DND-41 (cell line): ENCODE results near the gene ABHD6.

Experiments
- ATAC-seq: fragments of 200-7000 bp; cut with Tn5 transposase; 3 replicates; pipeline ENCODE4 v1.9.1; 2021; ENCODE audit warnings: low read depth; ENCODE audit not compliant: insufficient read depth
- DNase-seq: peaks from one replicate; pipeline ENCODE4 v3.0.0-alpha.2; 2020
- H2AFZ ChIP-seq: 2 replicates; pipeline ENCODE4 v1.6.0; 2012; ENCODE audit warnings: low read depth, low read length
- H3K27ac ChIP-seq: 2 replicates; pipeline ENCODE4 v1.5.1; 2012; ENCODE audit warnings: low read length, inconsistent platforms
- H3K27me3 ChIP-seq: fragments of 200-600 bp; sonication (generic); 2 replicates; pipeline ENCODE4 v1.6.0; 2012; ENCODE audit warnings: low read length, mild to moderate bottlenecking, inconsistent platforms; ENCODE audit not compliant: insufficient read depth, poor library complexity
- H3K36me3 ChIP-seq: 2 replicates; pipeline ENCODE4 v1.5.1; 2012; ENCODE audit warnings: low read length, inconsistent platforms; ENCODE audit not compliant: insufficient read depth
- H3K4me1 ChIP-seq: 2 replicates; pipeline ENCODE4 v1.5.1; 2012; ENCODE audit warnings: mild to moderate bottlenecking, low read length; ENCODE audit not compliant: insufficient read depth
- H3K4me2 ChIP-seq: 2 replicates; pipeline ENCODE4 v1.6.0; 2012; ENCODE audit warnings: mild to moderate bottlenecking, moderate library complexity, low read length, inconsistent platforms; ENCODE audit not compliant: insufficient read depth
- H3K4me3 ChIP-seq, 2 experiments: fragments of 200-600 bp in 1 of 2; shearing (Covaris generic) in 1 of 2; 2 replicates each; pipeline ENCODE4 v1.5.1; 2012 to 2016; ENCODE audit warnings: inconsistent platforms in 2 of 2, low read length in 2 of 2, mild to moderate bottlenecking in 2 of 2, low read depth in 1 of 2, moderate library complexity in 1 of 2
- H3K79me2 ChIP-seq: 2 replicates; pipeline ENCODE4 v1.6.0; 2012; ENCODE audit warnings: low read length, inconsistent platforms; ENCODE audit not compliant: insufficient read depth
- H3K9ac ChIP-seq: 2 replicates; pipeline ENCODE4 v1.6.0; 2012; ENCODE audit warnings: low read depth, mild to moderate bottlenecking, inconsistent platforms, low read length, moderate library complexity
- H3K9me3 ChIP-seq: 2 replicates; pipeline ENCODE4 v1.5.1; 2012; ENCODE audit warnings: low read length, moderate library complexity, mild to moderate bottlenecking, inconsistent platforms; ENCODE audit not compliant: insufficient read depth, severe bottlenecking
- H4K20me1 ChIP-seq: 2 replicates; pipeline ENCODE4 v1.6.0; 2012; ENCODE audit warnings: low read length; ENCODE audit not compliant: insufficient read depth
- CTCF ChIP-seq: IDR thresholded peaks from 2 replicates; pipeline ENCODE4 v1.5.1; 2012; ENCODE audit warnings: borderline replicate concordance, low read length, moderate library complexity, mild to moderate bottlenecking; ENCODE audit not compliant: poor library complexity, severe bottlenecking; ENCODE audit errors: extremely low read depth
- EZH2 ChIP-seq: IDR thresholded peaks from 3 replicates; pipeline ENCODE4 v1.6.1; 2012; ENCODE audit warnings: borderline replicate concordance, low read depth, mild to moderate bottlenecking, moderate library complexity, low read length, inconsistent platforms; ENCODE audit not compliant: severe bottlenecking

Gene ABHD6

GRCh38 chr3:58323529-58324390 is 86.2 kb downstream of the ABHD6 start:
- no peak overlapping the region for H2AFZ ChIP-seq
- no peaks in the 10 kb centered on the region for H3K9me3 ChIP-seq
- H3K4me3 ChIP-seq = no peak overlapping the region
- no peak for ATAC-seq
- H3K79me2 ChIP-seq = no peaks in the 10 kb centered on the region
- no peak overlapping the region for H3K9ac ChIP-seq
- no peaks in the 10 kb centered on the region for H4K20me1 ChIP-seq
- H3K27ac ChIP-seq = no peak overlapping the region
- TF ChIP-seq EZH2 (no peak), CTCF (no peak)
- H3K27me3 ChIP-seq = no peaks in the 10 kb centered on the region
- H3K4me1 ChIP-seq = no peaks in the 10 kb centered on the region
- peaks cover 20% of the 10 kb centered on the region for H3K36me3 ChIP-seq
- H3K4me2 ChIP-seq = no peak overlapping the region
- DNase-seq = no peak

- H3K27ac ChIP-seq = no peak overlapping the region
- no peak overlapping the region for H3K4me3 ChIP-seq
- DNase-seq (no peak), ATAC-seq (no peak)
- no peaks in the 10 kb centered on the region for H4K20me1 ChIP-seq
- H2AFZ ChIP-seq = no peak overlapping the region
- no peaks in the 10 kb centered on the region for H3K4me1 ChIP-seq
- no peaks in the 10 kb centered on the region for H3K27me3 ChIP-seq
- no peaks in the 10 kb centered on the region for H3K9me3 ChIP-seq
- H3K79me2 ChIP-seq = no peaks in the 10 kb centered on the region
- no peak overlapping the region for H3K4me2 ChIP-seq
- peaks cover 13% of the 10 kb centered on the region for H3K36me3 ChIP-seq
- no peak for TF ChIP-seq CTCF
- TF ChIP-seq EZH2 = no peak
- no peak overlapping the region for H3K9ac ChIP-seq
Observed at GRCh38 chr3:58324391-58325390, 87.1 kb downstream of the ABHD6 start.

- Histone ChIP-seq H3K9ac (no peak overlapping the region), H3K27me3 (no peaks in the 10 kb centered on the region), H2AFZ (no peak overlapping the region), H3K79me2 (no peaks in the 10 kb centered on the region), H3K4me3 (no peak overlapping the region), H3K9me3 (no peaks in the 10 kb centered on the region), H3K4me2 (no peak overlapping the region), H3K27ac (no peak overlapping the region), H3K4me1 (no peaks in the 10 kb centered on the region), H4K20me1 (no peaks in the 10 kb centered on the region), H3K36me3 (peaks cover 9% of the 10 kb centered on the region)
- ATAC-seq (no peak), DNase-seq (no peak)
- TF ChIP-seq EZH2 (no peak), CTCF (no peak)
Observed at GRCh38 chr3:58325525-58325992, 88.0 kb downstream of the ABHD6 start.
